Measurements from ENCODE around the gene IMPG1. TPM values are rescaled to one million over a fixed set of nuclear protein-coding genes. Genes with fewer than 3 reads are reported as not detected.

Gene IMPG1
- total and polyA plus RNA-seq, 2 of the 8 experiments (the other 6 are each of a cell fraction or from before 2014, with no cell fraction given): 0.02 TPM; not detected in 1

DNA sequence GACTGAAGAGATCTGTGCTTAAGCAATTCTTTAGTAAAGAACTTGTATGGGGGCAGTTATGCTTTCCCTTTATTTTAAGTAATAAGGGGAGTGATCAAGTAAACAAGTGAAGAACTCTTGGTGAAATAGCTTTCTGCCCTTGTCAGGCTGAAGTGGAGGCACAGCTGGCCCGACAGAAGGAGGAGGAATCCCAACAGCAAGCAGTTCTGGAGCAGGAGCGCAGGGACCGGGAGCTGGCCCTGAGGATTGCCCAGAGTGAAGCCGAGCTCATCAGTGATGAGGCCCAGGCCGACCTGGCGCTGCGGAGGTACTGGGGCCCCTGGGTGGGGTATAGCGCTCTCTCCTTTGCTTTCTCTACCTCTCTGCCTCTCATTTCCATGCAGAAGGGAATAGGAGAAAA lies 180.1 kb downstream of the IMPG1 start:
- Histone ChIP-seq H3K4ac (replicated peaks; ENCODE audit: insufficient read length, low read depth, low read length) (no peak overlapping the region), H4K5ac (ENCODE audit: insufficient read length, low read depth, low read length) (no peak overlapping the region), H4K20me1 (replicated peaks in 1 of 2; ENCODE audit: control insufficient read depth in 1 of 2, insufficient read depth in 2 of 2, low read length in 2 of 2) (no peaks in the 10 kb centered on the region), H3K79me1 (ENCODE audit: low read depth, low read length) (no peaks in the 10 kb centered on the region), H4K91ac (replicated peaks; ENCODE audit: insufficient read length, low read length) (no peak overlapping the region), H3K27ac (ENCODE audit: low read depth, low read length) (no peak overlapping the region), H3K36me3 (ENCODE audit: control insufficient read depth in 2 of 4, insufficient read depth in 4 of 4, low read length in 3 of 4) (0 out of 8 replicates have a peak, but pooled peaks cover 0 to 3% (median 0%) of the 10 kb centered on the region in 4 experiments), H2BK12ac (ENCODE audit: low read depth, low read length) (no peak overlapping the region), H2BK20ac (ENCODE audit: low read length) (no peak overlapping the region), H3K4me2 (ENCODE audit: insufficient read depth in 1 of 2, low read depth in 2 of 2, low read length in 2 of 2) (no peak overlapping the region), H2BK5ac (ENCODE audit: low read depth, low read length) (no peak overlapping the region), H3K27me3 (replicated peaks in 1 of 4; ENCODE audit: control insufficient read depth in 3 of 4, extremely low read depth in 1 of 4, insufficient read depth in 3 of 4, low read length in 3 of 4) (no peaks in the 10 kb centered on the region), H2AFZ (ENCODE audit: low read length) (no peak overlapping the region), H4K8ac (ENCODE audit: extremely low read depth, insufficient read depth, low read length) (no peak overlapping the region), H3K9me3 (ENCODE audit: insufficient read depth in 2 of 2, low read depth in 1 of 2, low read length in 1 of 2) (no peaks in the 10 kb centered on the region), H3K79me2 (ENCODE audit: control insufficient read depth in 1 of 2, insufficient read depth in 2 of 2, low read length in 2 of 2) (no peaks in the 10 kb centered on the region), H3K23me2 (ENCODE audit: low read depth, low read length) (no peaks in the 10 kb centered on the region), H3K23ac (ENCODE audit: insufficient read length) (no peak overlapping the region), H3K18ac (ENCODE audit: extremely low read depth, low read length) (no peak overlapping the region), H2AK5ac (ENCODE audit: low read depth, low read length) (no peak overlapping the region), H3K56ac (replicated peaks; ENCODE audit: insufficient read length, low read depth, low read length) (no peak overlapping the region), H3K4me1 (replicated peaks in 1 of 4; ENCODE audit: control insufficient read depth in 3 of 4, insufficient read depth in 4 of 4, low read length in 3 of 4) (no peaks in the 10 kb centered on the region), H3K9ac (replicated peaks in 1 of 4; ENCODE audit: extremely low read depth in 1 of 4, low read depth in 3 of 4, low read length in 3 of 4) (no peak overlapping the region), H3K14ac (ENCODE audit: insufficient read length) (no peak overlapping the region), H2BK15ac (ENCODE audit: low read length) (no peak overlapping the region), H2BK120ac (replicated peaks; ENCODE audit: low read depth, low read length) (no peak overlapping the region), H3K4me3 (ENCODE audit: extremely low read depth in 1 of 4, insufficient read depth in 2 of 4, low read depth in 3 of 4, low read length in 4 of 4) (no peak overlapping the region)
- TF ChIP-seq GTF2F1 (IDR thresholded peaks at IDR 0.05; ENCODE audit: borderline replicate concordance, low read depth, low read length): no peak
- TF ChIP-seq MAFK (IDR thresholded peaks at IDR 0.05; ENCODE audit: low read depth, low read length): no peak
- no peak for TF ChIP-seq CEBPB (IDR thresholded peaks at IDR 0.05; ENCODE audit: low read depth, low read length)
- TF ChIP-seq RFX5 (IDR thresholded peaks at IDR 0.05; ENCODE audit: borderline replicate concordance, low read depth, low read length): no peak
- no peak for TF ChIP-seq SIX5 (IDR thresholded peaks at IDR 0.05; ENCODE audit: low read depth, low read length)
- no peak for TF ChIP-seq POLR2A (IDR thresholded peaks at IDR 0.05; ENCODE audit: control extremely low read depth in 1 of 2, low read depth in 2 of 2, low read length in 2 of 2)
- DNase-seq (ENCODE audit: low read depth in 1 of 2, low spot score in 2 of 2) (no peak), FAIRE-seq (no peak)
- POLR2A ChIA-PET (ENCODE audit: partially characterized antibody): no interaction called here
- WGBS, 2 experiments (ENCODE audit: extremely low coverage in 1 of 2, insufficient coverage in 1 of 2, insufficient read length in 1 of 2, insufficient replicate concordance in 2 of 2, low coverage in 1 of 2, low lambda C conversion rate in 2 of 2, missing lambda C conversion rate in 1 of 2): 96% methylated on average over 8 of the region's 8 CpGs; no CpG with 5 or more reads in 1 of the 2 experiments
- CTCF ChIA-PET (ENCODE audit: partially characterized antibody): interaction anchor here (0.7 to 6.4 kb wide), 27 partner anchors 8 to 969 kb away, joined by 3 to 84 read pairs (median 5); no protein-coding TSS in a partner anchor
